SK-N-SH (cell line): ENCODE results near the gene PTPRA. TPM values are rescaled to one million over a fixed set of nuclear protein-coding genes. Genes with fewer than 3 reads are reported as not detected.

Experiments
- CTCF ChIA-PET: fragments of 300-600, 350-600 bp; formaldehyde crosslinking; extraction: SDS; loops from one replicate; lab custom pipeline; 2021; lab: Yijun Ruan, JAX
- POLR2A ChIA-PET: fragments of 350-600 bp; sonication (Branson Sonifier 250); formaldehyde crosslinking; extraction: SDS; loops from one replicate; lab custom pipeline; 2020; ENCODE audit warnings: antibody characterized with exemption, inconsistent platforms; lab: Yijun Ruan, JAX
- DNase-seq: peaks from one replicate; pipeline ENCODE4 v3.0.0; 2012
- H2AFZ ChIP-seq: fragments of 200-600 bp; sonication (generic); 2 replicates; pipeline ENCODE4 v1.8.1; 2016; ENCODE audit warnings: antibody characterized with exemption, mild to moderate bottlenecking, low read depth
- H3F3A ChIP-seq: fragments of 200-600 bp; sonication (generic); replicated peaks from 2 replicates; pipeline ENCODE3; 2016; ENCODE audit warnings: antibody characterized with exemption, mild to moderate bottlenecking; ENCODE audit not compliant: insufficient read depth
- H3K27ac ChIP-seq, 2 experiments: fragments of 200-500 bp in 1 of 2; fragments of 200-600 bp in 1 of 2; sonication (Bioruptor generic) in 1 of 2; sonication (generic), shearing (Covaris generic) in 1 of 2; 2 replicates each; pipeline versions ENCODE4 v1.5.1 to v1.6.1; 2014 to 2016; ENCODE audit warnings: low read depth in 2 of 2, inconsistent platforms in 1 of 2, low read length in 1 of 2, mild to moderate bottlenecking in 1 of 2, mixed read lengths in 1 of 2
- H3K27me3 ChIP-seq: fragments of 200-600 bp; sonication (generic), shearing (Covaris generic); 2 replicates; pipeline ENCODE4 v1.6.1; 2016; ENCODE audit warnings: mixed run types; ENCODE audit not compliant: insufficient read depth
- H3K36me3 ChIP-seq, 2 experiments: fragments of 200-500 bp in 1 of 2; fragments of 200-600 bp in 1 of 2; sonication (Bioruptor generic) in 1 of 2; sonication (generic) in 1 of 2; replicated peaks in 1 of 2; 2 replicates each; pipeline versions ENCODE3 to v1.5.1; 2014 to 2016; ENCODE audit warnings: low read length in 1 of 2, mild to moderate bottlenecking in 1 of 2; ENCODE audit not compliant: insufficient read depth in 2 of 2, control insufficient read depth in 1 of 2
- H3K4me1 ChIP-seq, 2 experiments: fragments of 200-500 bp in 1 of 2; fragments of 200-600 bp in 1 of 2; sonication (Bioruptor generic) in 1 of 2; sonication (generic), shearing (Covaris generic) in 1 of 2; 2 replicates each; pipeline versions ENCODE4 v1.5.1 to v1.6.1; 2014 to 2016; ENCODE audit warnings: low read depth in 1 of 2, low read length in 1 of 2, mixed run types in 1 of 2; ENCODE audit not compliant: insufficient read depth in 2 of 2, control insufficient read depth in 1 of 2
- H3K4me2 ChIP-seq: fragments of 200-600 bp; sonication (generic), shearing (Covaris generic); 2 replicates; pipeline ENCODE4 v1.6.1; 2017; ENCODE audit warnings: mixed run types
- H3K4me3 ChIP-seq, 2 experiments: fragments of 200-500 bp in 1 of 2; fragments of 200-600 bp in 1 of 2; sonication (Bioruptor generic) in 1 of 2; sonication (generic), shearing (Covaris generic) in 1 of 2; 2 replicates each; pipeline versions ENCODE4 v1.5.1 to v1.8.1; 2014 to 2016; ENCODE audit warnings: low read depth in 2 of 2, inconsistent platforms in 1 of 2, low read length in 1 of 2, mild to moderate bottlenecking in 1 of 2, mixed read lengths in 1 of 2, moderate library complexity in 1 of 2
- H3K79me2 ChIP-seq: fragments of 200-600 bp; sonication (generic); 2 replicates; pipeline ENCODE4 v1.8.1; 2017; ENCODE audit warnings: mild to moderate bottlenecking; ENCODE audit not compliant: insufficient read depth
- H3K9ac ChIP-seq: fragments of 200-600 bp; sonication (generic); 2 replicates; pipeline ENCODE4 v1.6.1; 2017; ENCODE audit warnings: mixed run types
- H3K9me2 ChIP-seq: fragments of 200-600 bp; sonication (generic); 2 replicates; pipeline ENCODE4 v1.6.1; 2017; ENCODE audit warnings: mixed run types
- H3K9me3 ChIP-seq: fragments of 200-600 bp; sonication (generic); 2 replicates; pipeline ENCODE4 v1.6.1; 2017; ENCODE audit warnings: mixed run types, mild to moderate bottlenecking, moderate library complexity
- H4K20me1 ChIP-seq: fragments of 200-600 bp; sonication (generic); 2 replicates; pipeline ENCODE4 v1.6.1; 2017; ENCODE audit warnings: mild to moderate bottlenecking, mixed run types; ENCODE audit not compliant: insufficient read depth
- ELF1 ChIP-seq: IDR thresholded peaks from 2 replicates; pipeline ENCODE4 v1.4.0; 2012
- EP300 ChIP-seq, 2 experiments: IDR thresholded peaks; 2 replicates each; pipeline versions ENCODE4 v1.4.0 to v1.6.1; 2012; ENCODE audit warnings: borderline replicate concordance in 1 of 2, low read depth in 1 of 2, low read length in 1 of 2
- FOSL2 ChIP-seq: IDR thresholded peaks from 2 replicates; pipeline ENCODE4 v1.4.0; 2012; ENCODE audit warnings: low read depth, mild to moderate bottlenecking, moderate library complexity, borderline replicate concordance
- FOXJ3 ChIP-seq: sonication (generic); formaldehyde crosslinking; IDR thresholded peaks from 2 replicates; pipeline ENCODE4 v1.5.1; 2020; ENCODE audit warnings: mild to moderate bottlenecking, missing genetic modification reagents
- FOXM1 ChIP-seq: IDR thresholded peaks from 2 replicates; pipeline ENCODE4 v1.4.0; 2012; ENCODE audit warnings: low read depth, mild to moderate bottlenecking
- GABPA ChIP-seq: IDR thresholded peaks from 2 replicates; pipeline ENCODE4 v1.4.0; 2012; ENCODE audit warnings: low read depth, mild to moderate bottlenecking
- IRF3 ChIP-seq: fragments of 150-350 bp; IDR thresholded peaks from 2 replicates; pipeline ENCODE4 v1.6.1; 2016; ENCODE audit warnings: mild to moderate bottlenecking, low read depth, low read length
- MAX ChIP-seq: IDR thresholded peaks from 2 replicates; pipeline ENCODE4 v1.4.0; 2012; ENCODE audit warnings: low read depth
- MXI1 ChIP-seq: IDR thresholded peaks from 2 replicates; pipeline ENCODE4 v1.6.1; 2012; ENCODE audit warnings: mild to moderate bottlenecking, low read depth, low read length, improper control_type of control experiment
- NFIC ChIP-seq: IDR thresholded peaks from 2 replicates; pipeline ENCODE4 v1.4.0; 2012; ENCODE audit warnings: borderline replicate concordance
- NRF1 ChIP-seq: IDR thresholded peaks from 2 replicates; pipeline ENCODE4 v1.6.1; 2012; ENCODE audit warnings: low read depth, mild to moderate bottlenecking, low read length
- PBX3 ChIP-seq: IDR thresholded peaks from 2 replicates; pipeline ENCODE4; 2012
- POLR2AphosphoS5 ChIP-seq: IDR thresholded peaks from 2 replicates; pipeline ENCODE4 v1.6.1; 2012; ENCODE audit warnings: low read depth, low read length
- RAD21 ChIP-seq: IDR thresholded peaks from 2 replicates; pipeline ENCODE4 v1.6.1; 2012; ENCODE audit warnings: mild to moderate bottlenecking, low read length
- RCOR1 ChIP-seq: fragments of 150-350 bp; IDR thresholded peaks from 2 replicates; pipeline ENCODE4 v1.6.1; 2017; ENCODE audit warnings: antibody characterized with exemption, low read length
- RFX5 ChIP-seq: IDR thresholded peaks from 2 replicates; pipeline ENCODE4 v1.6.1; 2012; ENCODE audit warnings: mild to moderate bottlenecking, improper control_type of control experiment, low read length
- SIN3A ChIP-seq: IDR thresholded peaks from 2 replicates; pipeline ENCODE4 v1.6.1; 2012; ENCODE audit warnings: low read depth, mild to moderate bottlenecking, low read length, moderate library complexity, borderline replicate concordance
- TAF1 ChIP-seq: IDR thresholded peaks from 2 replicates; pipeline ENCODE4 v1.6.1; 2012; ENCODE audit warnings: low read depth, mild to moderate bottlenecking, low read length, moderate library complexity, borderline replicate concordance
- USF2 ChIP-seq: fragments of 150-350 bp; IDR thresholded peaks from 2 replicates; pipeline ENCODE4 v1.6.1; 2017; ENCODE audit warnings: antibody characterized with exemption, low read length, low read depth, borderline replicate concordance
- YY1 ChIP-seq: IDR thresholded peaks from 2 replicates; pipeline ENCODE4 v1.4.0; 2012; ENCODE audit warnings: low read depth, mild to moderate bottlenecking
- WGBS: methylation state at CpG from one replicate; pipeline ENCODE4 v1.1.6; 2017; ENCODE audit warnings: low lambda C conversion rate; 5-methylcytosine and 5-hydroxymethylcytosine counted together
- polyA plus RNA-seq, 3 experiments: library from polyadenylated mRNA; depleted of rRNA; stranded (reverse); fragments of >200 nt; gene quantifications; 2 replicates each; pipeline ENCODE4 v1.2.3, GENCODE V29; 2012

The PTPRA gene
- 47.6 and 55.4 TPM in 2 replicates for polyA plus RNA-seq (2012; rRNA removed)
- polyA plus RNA-seq (2012; cell fraction: cytosol; rRNA removed): 62.0 and 65.9 TPM in 2 replicates
- 45.0 and 59.2 TPM in 2 replicates for polyA plus RNA-seq (2012; cell fraction: nucleus; rRNA removed)

GRCh38 chr20:2873010-2873746, at the start of gene PTPRA:
PTPRA (plus strand) TSS chr20:2873481; CDS start chr20:2964278, 90,797 bp downstream.
- ChIA-PET CTCF (interaction anchor here (0.7 to 1.4 kb wide), 7 partner anchors 9 to 576 kb away, joined by 3 read pairs; no protein-coding TSS in a partner anchor), POLR2A (interaction anchor here (1.0 to 1.1 kb wide), 2 partner anchors 73 to 221 kb away, joined by 3 to 4 read pairs; partner anchors contain the start of genes CPXM1 and NOP56)
- DNase-seq: peak; percentile 97
- Histone ChIP-seq H3K4me3 (peak within 1 kb of the TSS; percentile 89 to 98), H3K9me2 (no peaks in the 10 kb centered on the region), H4K20me1 (peaks cover 9% of the 10 kb centered on the region; the same call in 1 of the 2 replicates), H3K27ac (peak within 1 kb of the TSS; percentile 43 to 78; a peak in 3 of 4 replicates), H3K9ac (peak within 1 kb of the TSS; percentile 88), H3K9me3 (no peaks in the 10 kb centered on the region), H3K79me2 (peaks cover 46% of the 10 kb centered on the region), H3F3A (peaks cover 20% of the 10 kb centered on the region), H3K27me3 (no peaks in the 10 kb centered on the region), H3K36me3 (peaks cover 3 to 5% of the 10 kb centered on the region in 2 experiments), H3K4me2 (peak within 1 kb of the TSS; percentile 97), H2AFZ (peak within 1 kb of the TSS; percentile 94), H3K4me1 (peaks cover 13 to 22% of the 10 kb centered on the region in 2 experiments)
- 1% methylated on average over 10 of the region's 83 CpGs for WGBS
- TF ChIP-seq FOSL2 (no peak), GABPA (peak; percentile 16; the same call in 1 of the 2 replicates), PBX3 (0 out of 2 replicates have a peak, but pooled peaks have one; percentile 2), EP300 (IDR thresholded peaks at IDR 0.05; ENCODE audit: borderline replicate concordance in 1 of 2, low read depth in 1 of 2, low read length in 1 of 2) (no peak), RAD21 (no peak), IRF3 (0 out of 2 replicates have a peak, but pooled peaks have one; percentile 18), YY1 (0 out of 2 replicates have a peak, but pooled peaks have one; percentile 14), TAF1 (peak; percentile 88), FOXM1 (no peak), POLR2AphosphoS5 (peak; percentile 96), ELF1 (0 out of 2 replicates have a peak, but pooled peaks have one; percentile 1), FOXJ3 (CRISPR knock-in tag) (no peak), MXI1 (peak; percentile 77), MAX (peak; percentile 22; the same call in 1 of the 2 replicates), RCOR1 (peak; percentile 28; the same call in 1 of the 2 replicates), USF2 (no peak), SIN3A (peak; percentile 73; the same call in 1 of the 2 replicates), RFX5 (no peak), NFIC (no peak), NRF1 (peak; percentile 53)
